ENCODE measurements around the gene STOX2.
A peak's percentile ranks its signal among the peaks of the same experiment; 100 is the strongest.

STOX2 gene

DNA sequence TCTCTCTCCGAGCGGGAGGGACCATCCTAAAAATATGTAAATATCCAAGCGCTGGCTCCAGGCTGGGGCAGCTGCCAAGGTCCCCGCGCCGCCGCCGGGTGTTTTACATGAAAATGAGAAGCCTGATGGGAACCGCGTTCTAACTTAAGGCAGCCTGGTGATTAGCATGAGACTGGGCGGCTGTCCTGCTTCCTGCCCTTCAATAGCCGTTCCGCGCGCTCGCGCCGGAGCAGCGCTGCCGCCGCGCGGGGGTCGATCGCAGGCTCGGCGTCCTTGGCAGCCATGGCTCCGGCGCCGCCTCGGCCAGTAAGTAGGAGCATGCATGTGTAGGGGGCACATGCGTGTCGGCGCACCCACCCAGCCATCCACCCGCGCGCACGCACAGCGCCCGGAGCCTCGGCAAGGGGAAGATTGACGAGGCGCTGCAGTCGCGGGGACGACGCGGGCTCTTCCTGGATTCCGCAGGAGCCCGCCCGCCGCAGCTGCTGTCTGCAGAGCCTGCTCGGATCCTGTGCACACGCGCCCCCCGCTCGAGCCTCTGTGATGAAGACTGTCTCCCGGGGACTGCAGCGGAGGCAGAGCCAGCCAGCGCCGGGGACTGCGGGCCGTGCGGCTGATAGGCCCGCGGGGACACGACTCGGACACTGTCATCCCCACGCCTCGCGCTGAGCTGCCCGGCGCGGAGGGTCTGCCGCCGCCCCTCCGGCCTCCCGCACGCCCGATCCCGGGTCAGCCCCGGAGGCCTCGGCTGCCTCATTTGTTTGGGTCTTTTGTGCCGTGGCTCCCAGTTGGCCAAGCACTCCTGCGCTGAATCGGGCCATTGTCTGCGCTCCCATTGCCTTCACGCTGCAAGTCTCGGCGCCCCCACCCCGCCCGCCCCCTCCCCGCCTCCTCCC is 734 bp downstream of the STOX2 start:
- in situ Hi-C loops (cut with MboI; ENCODE audit: low pct_unique_long_range_greater_than_20kb, low sequenced_read_pairs, unreplicated experiment): no loop called here
- peak; percentile 50 for DNase-seq (ENCODE audit: low spot score)
- TF ChIP-seq, protein P1, sequence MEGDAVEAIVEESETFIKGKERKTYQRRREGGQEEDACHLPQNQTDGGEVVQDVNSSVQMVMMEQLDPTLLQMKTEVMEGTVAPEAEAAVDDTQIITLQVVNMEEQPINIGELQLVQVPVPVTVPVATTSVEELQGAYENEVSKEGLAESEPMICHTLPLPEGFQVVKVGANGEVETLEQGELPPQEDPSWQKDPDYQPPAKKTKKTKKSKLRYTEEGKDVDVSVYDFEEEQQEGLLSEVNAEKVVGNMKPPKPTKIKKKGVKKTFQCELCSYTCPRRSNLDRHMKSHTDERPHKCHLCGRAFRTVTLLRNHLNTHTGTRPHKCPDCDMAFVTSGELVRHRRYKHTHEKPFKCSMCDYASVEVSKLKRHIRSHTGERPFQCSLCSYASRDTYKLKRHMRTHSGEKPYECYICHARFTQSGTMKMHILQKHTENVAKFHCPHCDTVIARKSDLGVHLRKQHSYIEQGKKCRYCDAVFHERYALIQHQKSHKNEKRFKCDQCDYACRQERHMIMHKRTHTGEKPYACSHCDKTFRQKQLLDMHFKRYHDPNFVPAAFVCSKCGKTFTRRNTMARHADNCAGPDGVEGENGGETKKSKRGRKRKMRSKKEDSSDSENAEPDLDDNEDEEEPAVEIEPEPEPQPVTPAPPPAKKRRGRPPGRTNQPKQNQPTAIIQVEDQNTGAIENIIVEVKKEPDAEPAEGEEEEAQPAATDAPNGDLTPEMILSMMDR (IDR thresholded peaks at IDR 0.05; ENCODE audit: extremely low read depth, insufficient read depth, missing control alignments): no peak

DNA sequence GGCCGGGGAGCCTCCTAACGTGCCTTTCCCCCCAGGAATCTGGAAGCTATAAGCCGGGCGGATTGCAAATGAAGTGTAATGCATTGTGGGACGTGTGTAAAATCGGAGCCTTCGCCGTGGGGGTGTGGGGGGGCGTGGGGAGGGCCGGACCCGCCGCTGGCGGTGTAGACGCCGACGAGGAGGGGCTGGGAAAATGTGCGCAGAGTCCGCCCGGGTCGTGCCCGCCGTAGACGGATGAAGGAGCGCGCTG is 1.3 kb downstream of the STOX2 start:
- no peak for DNase-seq (ENCODE audit: low spot score)
- in situ Hi-C loops (cut with MboI; ENCODE audit: low pct_unique_long_range_greater_than_20kb, low sequenced_read_pairs, unreplicated experiment): no loop called here
- TF ChIP-seq, protein P1 (IDR thresholded peaks at IDR 0.05; ENCODE audit: extremely low read depth, insufficient read depth, missing control alignments): no peak

DNA sequence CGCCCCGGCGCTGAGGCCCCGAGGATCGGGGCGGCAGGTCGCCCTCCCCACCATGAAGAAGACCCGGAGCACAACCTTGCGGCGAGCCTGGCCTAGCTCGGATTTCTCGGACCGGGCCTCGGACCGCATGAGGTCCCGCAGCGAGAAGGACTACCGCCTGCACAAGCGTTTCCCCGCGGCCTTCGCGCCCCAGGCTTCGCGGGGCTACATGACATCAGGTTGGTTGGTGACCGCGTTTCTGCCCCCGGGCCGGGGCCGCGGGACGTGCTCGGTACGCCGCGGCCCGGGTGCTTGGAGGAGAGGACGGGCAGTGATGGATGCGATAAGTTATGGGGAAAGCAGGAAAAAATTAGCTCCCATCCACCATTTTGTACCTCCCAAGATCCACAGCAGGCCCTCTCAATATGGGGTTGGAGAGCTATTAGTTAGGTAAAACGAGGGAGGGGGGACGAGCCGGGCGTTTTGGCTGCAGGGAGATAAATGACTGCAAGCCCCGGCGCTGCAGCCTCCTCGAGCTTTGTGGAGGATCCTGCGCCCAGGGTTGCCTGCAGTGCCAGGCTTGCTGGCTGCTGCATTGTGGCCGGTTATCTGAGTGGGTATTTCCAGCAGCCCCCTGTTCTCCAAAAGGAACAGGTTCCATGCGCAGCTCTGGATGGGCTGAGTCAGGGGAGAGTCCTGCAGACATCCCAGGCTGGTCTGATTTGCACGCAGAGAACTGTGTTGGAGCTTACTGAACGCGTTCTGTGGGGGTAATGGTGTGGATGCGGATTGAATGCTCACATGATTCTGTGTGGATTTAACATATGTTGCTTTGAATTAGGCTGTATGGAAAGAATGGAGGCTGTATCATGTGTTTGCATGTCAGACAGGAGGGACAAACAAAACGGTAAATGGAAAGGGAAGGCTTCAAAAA is 1.9 kb downstream of the STOX2 start:
- in situ Hi-C loops (cut with MboI; ENCODE audit: low pct_unique_long_range_greater_than_20kb, low sequenced_read_pairs, unreplicated experiment): no loop called here
- DNase-seq (ENCODE audit: low spot score): no peak
- TF ChIP-seq, protein P1 (IDR thresholded peaks at IDR 0.05; ENCODE audit: extremely low read depth, insufficient read depth, missing control alignments): no peak

DNA sequence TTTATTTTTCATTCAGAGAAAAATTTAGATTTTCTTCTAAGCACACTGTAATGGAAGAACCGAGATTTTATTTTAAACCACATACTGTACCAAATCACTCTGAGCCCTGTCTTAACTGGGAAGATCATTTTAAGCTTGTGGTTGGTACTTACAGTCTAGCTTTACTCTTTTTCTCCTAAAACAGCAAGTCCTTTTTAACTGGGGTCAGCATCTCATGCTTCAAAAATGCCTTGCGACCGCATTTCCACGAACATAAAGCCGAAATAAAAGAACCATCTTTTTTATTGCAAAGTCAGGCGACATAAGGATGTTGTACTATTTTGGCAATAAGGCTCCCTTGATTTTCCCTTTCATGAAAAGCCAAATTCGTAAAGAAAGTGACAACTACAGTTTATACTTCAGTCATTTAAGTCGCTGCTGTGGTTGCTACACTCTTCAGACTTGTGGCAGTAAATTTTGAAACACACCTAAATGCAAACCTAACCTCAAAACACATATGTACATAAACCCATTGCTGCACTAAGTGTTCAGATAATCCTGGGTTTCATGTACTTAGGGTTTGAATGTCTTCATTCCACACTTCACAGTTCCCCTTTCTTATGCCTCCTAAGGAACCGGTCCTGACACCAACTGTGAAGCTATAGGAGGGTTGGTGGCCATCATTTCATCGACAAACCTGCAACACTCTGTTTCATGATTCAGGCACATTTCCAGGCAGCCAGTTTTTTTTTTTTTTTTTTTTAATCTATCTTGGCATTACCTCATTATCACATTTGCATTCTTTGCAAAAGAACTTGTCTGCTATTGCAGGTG is 3.0 kb downstream of the STOX2 start:
- no peak for DNase-seq (ENCODE audit: low spot score)
- TF ChIP-seq, protein P1 (IDR thresholded peaks at IDR 0.05; ENCODE audit: extremely low read depth, insufficient read depth, missing control alignments): no peak
- in situ Hi-C loops (cut with MboI; ENCODE audit: low pct_unique_long_range_greater_than_20kb, low sequenced_read_pairs, unreplicated experiment): no loop called here

DNA sequence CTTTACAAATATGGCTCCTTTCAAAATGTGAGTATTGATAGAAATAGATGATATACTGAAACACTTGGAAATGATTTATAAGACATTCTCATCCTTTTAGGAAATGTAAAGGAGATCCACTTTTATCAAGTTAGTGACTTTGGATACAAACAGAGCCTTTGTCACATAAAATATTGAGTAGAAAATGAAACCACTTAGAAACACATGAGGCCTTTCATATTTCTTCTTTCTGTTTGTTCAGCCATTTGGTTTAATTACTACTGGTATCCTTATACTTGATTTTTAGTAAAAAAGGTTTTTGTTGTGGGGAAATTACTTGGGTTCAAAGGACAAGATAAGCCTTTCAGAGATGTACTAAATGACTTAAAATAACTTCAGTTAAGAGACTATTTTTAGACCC is 4.1 kb downstream of the STOX2 start:
- in situ Hi-C loops (cut with MboI; ENCODE audit: low pct_unique_long_range_greater_than_20kb, low sequenced_read_pairs, unreplicated experiment): no loop called here
- no peak for DNase-seq (ENCODE audit: low spot score)
- TF ChIP-seq, protein P1 (IDR thresholded peaks at IDR 0.05; ENCODE audit: extremely low read depth, insufficient read depth, missing control alignments): no peak

DNA sequence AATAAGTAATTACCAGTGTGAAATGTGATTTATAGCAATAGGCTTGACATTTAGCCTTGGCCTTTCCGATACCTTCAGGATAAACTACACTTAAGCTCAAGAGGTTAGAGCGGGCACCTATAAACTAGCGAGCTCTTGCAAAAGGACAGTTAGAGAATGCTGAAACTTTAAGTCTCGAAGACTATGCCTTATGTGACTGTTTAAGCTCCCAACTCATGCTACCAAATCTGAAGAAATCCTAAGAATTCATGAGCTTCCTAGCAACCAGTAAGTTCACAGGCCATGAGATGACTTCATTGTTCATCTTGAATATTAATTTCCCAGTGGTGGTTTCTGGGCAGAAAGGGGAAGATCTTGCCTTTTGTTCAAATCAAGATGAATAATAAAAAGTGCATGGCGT is 4.7 kb downstream of the STOX2 start:
- in situ Hi-C loops (cut with MboI; ENCODE audit: low pct_unique_long_range_greater_than_20kb, low sequenced_read_pairs, unreplicated experiment): no loop called here
- no peak for DNase-seq (ENCODE audit: low spot score)
- TF ChIP-seq, protein P1 (IDR thresholded peaks at IDR 0.05; ENCODE audit: extremely low read depth, insufficient read depth, missing control alignments): no peak

All from GM13977 (cell line).